RWPE1 (cell line): ENCODE data around the gene LDLRAD2.

Experiments
- CTCF ChIA-PET: fragments of 350-600 bp; sonication (Branson Sonifier 250); formaldehyde crosslinking; extraction: SDS; loops from one replicate; lab custom pipeline; 2021; lab: Yijun Ruan, JAX
- POLR2A ChIA-PET: fragments of 400-600 bp; formaldehyde crosslinking; extraction: SDS; loops from one replicate; lab custom pipeline; 2020; ENCODE audit warnings: antibody characterized with exemption; ENCODE audit not compliant: low non-redundant PET; lab: Yijun Ruan, JAX
- DNase-seq: peaks from one replicate; pipeline ENCODE4 v3.0.0; 2012; ENCODE audit warnings: low spot score
- H3K27ac ChIP-seq: fragments of 450-650 bp; 2 replicates; pipeline ENCODE4 v1.5.1; 2017
- TF ChIP-seq, protein P1 (sequence below): fragments of 450-650 bp; conservative IDR thresholded peaks from 2 replicates; pipeline ENCODE4 v1.5.1; 2017; ENCODE audit warnings: low read depth, mild to moderate bottlenecking

Gene LDLRAD2

DNA sequence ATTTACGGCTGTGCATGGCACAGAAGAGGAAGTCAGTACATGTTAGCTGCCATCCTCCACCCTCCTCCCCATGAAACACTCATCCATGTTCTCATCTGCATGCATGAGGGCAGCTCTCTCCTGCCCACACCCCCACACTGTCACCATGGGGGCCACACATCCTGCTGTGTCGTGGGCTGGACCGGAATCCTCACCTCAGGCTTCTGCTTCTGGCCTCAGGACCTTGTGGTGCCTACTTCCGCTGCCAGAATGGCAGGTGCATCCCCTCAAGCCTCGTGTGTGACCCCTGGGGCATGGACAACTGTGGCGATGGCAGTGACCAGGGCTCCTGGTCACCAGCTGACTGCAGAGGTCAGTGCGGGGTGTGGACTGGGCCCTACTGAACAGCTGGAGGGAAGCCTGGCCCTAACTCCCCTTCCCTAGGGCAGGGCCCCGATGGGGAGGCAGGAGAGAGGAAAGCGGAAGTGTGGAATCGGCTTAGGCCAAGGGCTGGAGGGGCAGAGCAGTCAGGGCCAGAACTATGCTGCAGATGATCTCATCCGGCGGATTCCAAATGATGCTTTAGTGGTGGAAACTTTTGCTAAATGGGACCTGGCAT is 3.8 kb downstream of the LDLRAD2 start:
- ChIA-PET POLR2A (no interaction called here), CTCF (no interaction called here)
- no peak for DNase-seq
- TF ChIP-seq, protein P1, sequence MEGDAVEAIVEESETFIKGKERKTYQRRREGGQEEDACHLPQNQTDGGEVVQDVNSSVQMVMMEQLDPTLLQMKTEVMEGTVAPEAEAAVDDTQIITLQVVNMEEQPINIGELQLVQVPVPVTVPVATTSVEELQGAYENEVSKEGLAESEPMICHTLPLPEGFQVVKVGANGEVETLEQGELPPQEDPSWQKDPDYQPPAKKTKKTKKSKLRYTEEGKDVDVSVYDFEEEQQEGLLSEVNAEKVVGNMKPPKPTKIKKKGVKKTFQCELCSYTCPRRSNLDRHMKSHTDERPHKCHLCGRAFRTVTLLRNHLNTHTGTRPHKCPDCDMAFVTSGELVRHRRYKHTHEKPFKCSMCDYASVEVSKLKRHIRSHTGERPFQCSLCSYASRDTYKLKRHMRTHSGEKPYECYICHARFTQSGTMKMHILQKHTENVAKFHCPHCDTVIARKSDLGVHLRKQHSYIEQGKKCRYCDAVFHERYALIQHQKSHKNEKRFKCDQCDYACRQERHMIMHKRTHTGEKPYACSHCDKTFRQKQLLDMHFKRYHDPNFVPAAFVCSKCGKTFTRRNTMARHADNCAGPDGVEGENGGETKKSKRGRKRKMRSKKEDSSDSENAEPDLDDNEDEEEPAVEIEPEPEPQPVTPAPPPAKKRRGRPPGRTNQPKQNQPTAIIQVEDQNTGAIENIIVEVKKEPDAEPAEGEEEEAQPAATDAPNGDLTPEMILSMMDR, result no peak
- no peak overlapping the region for H3K27ac ChIP-seq

DNA sequence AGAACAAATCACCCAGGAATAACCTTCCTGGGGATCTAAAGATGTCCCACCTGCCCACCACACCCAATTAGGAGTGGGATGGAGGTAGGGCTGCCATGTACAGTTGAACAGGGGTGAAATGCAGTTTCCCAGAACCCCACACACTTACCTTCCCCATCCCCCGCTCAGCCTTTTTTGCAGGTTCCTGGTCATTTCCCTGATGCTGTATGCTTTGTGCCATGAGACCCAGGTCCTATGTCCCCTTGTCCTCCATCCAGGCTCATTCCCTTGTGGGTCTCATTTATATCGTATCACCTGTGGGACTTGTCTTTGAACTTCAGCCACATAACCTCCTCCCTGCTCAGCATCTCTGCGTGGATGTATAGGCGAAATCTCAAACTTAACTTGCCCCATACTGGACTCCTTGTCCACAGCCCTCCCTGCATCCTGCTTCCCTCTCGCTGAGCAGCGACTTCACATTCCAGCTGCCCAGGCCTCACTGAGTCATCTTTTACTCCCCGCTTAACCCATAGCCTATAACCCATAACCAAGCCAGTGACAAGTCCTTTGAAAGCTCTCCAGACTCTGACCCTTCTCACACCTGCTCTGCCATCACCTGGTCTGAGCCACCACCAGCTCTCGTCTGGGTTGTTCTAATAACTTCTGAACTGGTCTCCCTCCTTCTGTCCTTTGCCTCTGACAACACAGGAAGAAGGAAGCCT is 4.7 kb downstream of the LDLRAD2 start:
- POLR2A ChIA-PET, result interaction anchor here (0.5 kb wide), 1 partner anchor 11 kb away, joined by 3 read pairs; no protein-coding TSS in a partner anchor
- peak; percentile 46 for DNase-seq
- TF ChIP-seq, protein P1, result no peak
- no peak overlapping the region for H3K27ac ChIP-seq
- CTCF ChIA-PET, result no interaction called here

DNA sequence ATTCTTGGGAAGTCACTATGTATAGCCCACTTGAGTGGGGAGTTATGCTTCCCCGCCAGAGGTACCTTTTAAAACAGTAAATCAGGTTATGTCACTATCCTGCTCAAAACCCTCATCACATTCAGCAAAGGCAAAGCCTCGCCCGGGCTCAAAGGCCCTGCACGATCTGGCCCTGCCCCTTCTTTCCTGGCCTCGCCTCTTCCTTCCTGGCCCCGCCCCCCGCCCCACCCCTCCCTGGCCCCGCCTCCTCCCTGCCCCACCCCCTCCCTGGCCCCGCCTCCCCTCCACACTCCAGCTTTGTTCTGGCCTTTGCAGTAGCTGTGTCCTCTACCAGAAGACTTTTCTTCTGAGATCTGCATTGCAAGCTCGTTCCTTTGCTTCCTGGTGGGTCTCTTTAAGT is 6.6 kb downstream of the LDLRAD2 start:
- peak; percentile 88 for DNase-seq
- no peak overlapping the region for H3K27ac ChIP-seq
- CTCF ChIA-PET, result no interaction called here
- POLR2A ChIA-PET, result no interaction called here
- TF ChIP-seq, protein P1, result no peak

DNA sequence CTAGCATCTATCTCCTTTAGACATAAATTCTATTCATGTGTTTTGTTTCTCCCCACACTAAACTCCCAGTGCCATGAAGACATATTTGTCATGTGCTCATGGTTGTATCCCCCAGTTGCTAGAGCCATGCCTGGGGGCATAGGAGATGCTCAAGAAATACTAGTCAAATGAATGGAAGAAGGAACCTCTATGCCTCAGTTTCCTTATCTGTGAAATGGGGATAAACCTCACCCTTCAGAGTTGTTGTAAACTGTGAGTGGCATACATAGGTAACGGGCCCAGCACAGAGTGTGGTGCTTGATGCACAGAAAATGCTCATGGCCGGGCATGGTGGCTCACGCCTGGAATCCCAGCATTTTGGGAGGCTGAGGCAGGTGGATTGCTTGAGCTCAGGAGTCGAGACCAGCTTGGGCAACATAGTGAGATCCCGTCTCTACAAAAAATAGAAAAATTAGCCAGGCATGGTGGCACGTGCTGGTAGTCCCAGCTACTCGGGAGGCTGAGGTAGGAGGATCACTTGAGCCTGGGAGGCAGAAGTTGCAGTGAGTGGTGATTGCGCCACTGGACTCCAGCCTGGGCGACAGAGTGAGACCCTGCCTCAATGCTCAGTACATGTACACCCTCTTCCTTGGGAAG is 8.7 kb downstream of the LDLRAD2 start:
- ChIA-PET CTCF (no interaction called here), POLR2A (no interaction called here)
- H3K27ac ChIP-seq, result peak overlapping the region; percentile 43
- no peak for DNase-seq
- TF ChIP-seq, protein P1, result no peak

DNA sequence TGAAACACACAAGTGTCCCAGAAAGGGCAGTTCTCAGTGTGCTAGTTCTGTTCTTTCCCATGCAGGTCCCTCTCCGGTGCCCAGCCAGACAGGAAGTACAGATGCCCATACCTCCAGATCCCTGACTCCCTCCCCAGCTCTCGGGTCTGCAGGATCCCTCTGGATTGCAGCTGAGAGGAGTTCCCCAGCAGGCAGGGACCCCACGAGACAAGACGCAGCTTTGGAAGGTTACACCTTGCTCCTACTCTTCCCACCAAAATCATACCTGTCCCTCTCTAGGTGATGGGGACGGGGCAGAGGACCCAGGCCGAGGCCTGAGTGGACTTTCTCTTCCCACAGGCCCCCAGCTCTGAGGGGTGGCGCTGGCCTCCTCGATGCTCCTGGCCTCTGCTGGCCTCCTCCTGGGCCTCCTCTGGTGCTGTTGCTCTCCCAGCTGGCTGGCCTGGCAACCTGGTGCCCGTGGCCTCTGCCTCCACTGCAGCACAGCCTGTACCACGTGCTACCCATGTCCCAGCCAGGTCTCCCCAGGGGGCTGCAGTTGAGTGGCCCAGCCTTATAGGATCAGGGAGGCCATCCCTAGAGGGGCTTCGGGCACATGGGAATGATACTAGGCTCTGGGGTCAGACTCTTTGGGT is 9.4 kb downstream of the LDLRAD2 start:
- DNase-seq, result no peak
- ChIA-PET CTCF (no interaction called here), POLR2A (no interaction called here)
- H3K27ac ChIP-seq, result peak overlapping the region; percentile 43
- TF ChIP-seq, protein P1, result no peak

DNA sequence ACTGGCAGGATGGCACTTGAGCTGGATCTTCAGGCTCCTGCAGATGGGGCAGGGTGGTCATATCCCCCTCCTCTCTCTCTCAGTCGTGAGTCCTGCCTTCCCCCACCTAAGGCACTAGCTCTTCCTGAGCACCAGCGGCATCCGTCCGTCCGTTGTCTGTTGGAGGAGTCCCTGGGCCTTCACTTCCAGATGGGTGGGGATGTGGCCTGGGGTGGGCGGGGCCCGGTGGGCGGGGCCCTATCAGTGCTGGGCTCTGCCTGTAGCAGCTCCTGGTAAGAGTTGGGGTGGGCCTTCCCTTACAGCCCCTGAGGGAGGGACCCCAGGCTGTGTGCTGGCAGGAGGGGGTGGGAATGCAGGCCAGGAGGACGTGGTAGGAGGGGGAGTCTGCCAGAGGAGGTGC is 10.3 kb downstream of the LDLRAD2 start:
- TF ChIP-seq, protein P1, result no peak
- CTCF ChIA-PET, result no interaction called here
- DNase-seq, result peak; percentile 27
- POLR2A ChIA-PET, result no interaction called here
- peak overlapping the region; percentile 43; the same call in 1 of the 2 replicates for H3K27ac ChIP-seq
